ENCODE data around the gene PHOX2A.

- TF ChIP-seq CTCF (IDR thresholded peaks at IDR 0.05): no peak
- no peak for TF ChIP-seq POLR2A (IDR thresholded peaks at IDR 0.05)
These were observed 25.7 kb downstream of the PHOX2A start for GRCh38 chr11:72218251-72218745.

Data from lower leg skin (tissue), 3 donors.